HG03060 (cell line): Measurements from ENCODE around the gene DLEU7.

Experiments
- ATAC-seq: cut with Tn5 transposase; IDR thresholded peaks from one replicate; pipeline ENCODE4 v1.9.1; 2021; ENCODE audit warnings: low read depth, moderate number of reproducible peaks; ENCODE audit not compliant: unreplicated experiment

DLEU7 gene

GRCh38 chr13:50843257-50844083, at the start of gene DLEU7:
TSS of gene DLEU7 (minus strand) at chr13:50843692. CDS start at chr13:50843646, 46 bp downstream.
- ATAC-seq: no peak

GRCh38 chr13:50892210-50892944, 48.9 kb upstream of the DLEU7 start:
- ATAC-seq: no peak

GRCh38 chr13:50891206-50891605, 47.7 kb upstream of the DLEU7 start:
- ATAC-seq: no peak

GRCh38 chr13:50889317-50889716, 45.8 kb upstream of the DLEU7 start:
- ATAC-seq: no peak

GRCh38 chr13:50888362-50888761, 44.9 kb upstream of the DLEU7 start:
- ATAC-seq: no peak

GRCh38 chr13:50887151-50887550, 43.7 kb upstream of the DLEU7 start:
- ATAC-seq: no peak

GRCh38 chr13:50884265-50884664, 40.8 kb upstream of the DLEU7 start:
- no peak for ATAC-seq

- ATAC-seq: no peak
Measured at GRCh38 chr13:50883728-50884127, 40.2 kb upstream of the DLEU7 start.

GRCh38 chr13:50882816-50883435, 39.4 kb upstream of the DLEU7 start:
- ATAC-seq: no peak

GRCh38 chr13:50873991-50874390, 30.5 kb upstream of the DLEU7 start:
- no peak for ATAC-seq

- no peak for ATAC-seq
Measured at GRCh38 chr13:50873467-50873866, 30.0 kb upstream of the DLEU7 start.

- no peak for ATAC-seq
Measured at GRCh38 chr13:50871405-50871804, 27.9 kb upstream of the DLEU7 start.

GRCh38 chr13:50867637-50867945, 24.1 kb upstream of the DLEU7 start:
- ATAC-seq: no peak

- ATAC-seq: no peak
Measured at GRCh38 chr13:50866817-50867636, 23.5 kb upstream of the DLEU7 start.

GRCh38 chr13:50864492-50864891, 21.0 kb upstream of the DLEU7 start:
- ATAC-seq: no peak

- ATAC-seq: no peak
Measured at GRCh38 chr13:50855681-50856080, 12.2 kb upstream of the DLEU7 start.

- no peak for ATAC-seq
Measured at GRCh38 chr13:50850445-50850844, 7.0 kb upstream of the DLEU7 start.

GRCh38 chr13:50847501-50847900, 4.0 kb upstream of the DLEU7 start:
- no peak for ATAC-seq

GRCh38 chr13:50846861-50847475, 3.5 kb upstream of the DLEU7 start:
- ATAC-seq: no peak

GRCh38 chr13:50845211-50845610, 1.7 kb upstream of the DLEU7 start:
- ATAC-seq: no peak
